A673 (cell line): ENCODE measurements around the gene F3. TPM values are rescaled to one million over a fixed set of nuclear protein-coding genes. Genes with fewer than 3 reads are reported as not detected.

Experiments
- BruUV-seq: library from RNA; stranded (reverse); fragments of 400-500 nt; replicated peaks from 2 replicates; lab custom pipeline; 2021; lab: Mats Ljungman, UMichigan
- CTCF ChIA-PET: fragments of 300-600 bp; sonication (Branson Sonifier 250); formaldehyde crosslinking; loops from one replicate; lab custom pipeline; 2022; ENCODE audit warnings: antibody characterized with exemption; lab: Charles Lee
- POLR2A ChIA-PET: fragments of 300-600 bp; sonication (Branson Sonifier 250); formaldehyde crosslinking; loops from one replicate; lab custom pipeline; 2022; ENCODE audit warnings: antibody characterized with exemption; ENCODE audit not compliant: low non-redundant PET; lab: Charles Lee
- DNase-seq: peaks from one replicate; pipeline ENCODE4 v3.0.0-alpha.2; 2015; ENCODE audit warnings: low spot score
- H3K27ac ChIP-seq: fragments of 200-600 bp; sonication (generic); 2 replicates; pipeline ENCODE4 v1.5.1; 2016; ENCODE audit warnings: mixed run types, low read depth, mild to moderate bottlenecking, mixed read lengths, antibody characterized with exemption, low read length; ENCODE audit not compliant: poor library complexity, severe bottlenecking
- H3K27me3 ChIP-seq: fragments of 200-600 bp; sonication (generic); replicated peaks from 2 replicates; pipeline ENCODE4 v1.6.1; 2017; ENCODE audit warnings: mixed run types, low read depth, mild to moderate bottlenecking, mixed read lengths, antibody characterized with exemption, low read length; ENCODE audit not compliant: insufficient read depth, poor library complexity
- H3K36me3 ChIP-seq: fragments of 200-600 bp; sonication (generic); 2 replicates; pipeline ENCODE4 v1.6.1; 2016; ENCODE audit warnings: mixed run types, mild to moderate bottlenecking, mixed read lengths, antibody characterized with exemption, low read length; ENCODE audit not compliant: insufficient read depth, poor library complexity, severe bottlenecking
- H3K4me1 ChIP-seq: fragments of 200-600 bp; sonication (generic); 2 replicates; pipeline ENCODE4 v1.6.1; 2017; ENCODE audit warnings: mixed run types, mild to moderate bottlenecking, mixed read lengths, antibody characterized with exemption, low read length; ENCODE audit not compliant: insufficient read depth, poor library complexity, severe bottlenecking
- H3K4me3 ChIP-seq: fragments of 200-600 bp; sonication (generic); 2 replicates; pipeline ENCODE4 v1.5.1; 2016; ENCODE audit warnings: low read depth, mixed run types, mild to moderate bottlenecking, mixed read lengths, low read length; ENCODE audit not compliant: poor library complexity, severe bottlenecking
- H3K9me3 ChIP-seq: fragments of 200-600 bp; sonication (generic); 2 replicates; pipeline ENCODE4 v1.6.1; 2016; ENCODE audit warnings: mixed run types, low read depth, mild to moderate bottlenecking, mixed read lengths, antibody characterized with exemption, low read length; ENCODE audit not compliant: poor library complexity, severe bottlenecking
- EZH2 ChIP-seq: fragments of 200-600 bp; sonication (generic); IDR thresholded peaks from 2 replicates; pipeline ENCODE4 v1.6.1; 2017; ENCODE audit warnings: borderline replicate concordance, low read depth, mild to moderate bottlenecking, mixed read lengths, antibody characterized with exemption, low read length; ENCODE audit not compliant: poor library complexity, severe bottlenecking
- intact Hi-C: fragments of 100-400 bp; cut with micrococcal nuclease; formaldehyde crosslinking; loops from one replicate; pipeline ENCODE4 v1.10.0; 2022; ENCODE audit not compliant: unreplicated experiment
- total RNA-seq: library from RNA; stranded (reverse); gene quantifications from 2 replicates; pipeline ENCODE4 v1.2.3, GENCODE V29; 2021
- TF ChIP-seq, protein P1 (sequence below): fragments of 300-800, 200-600 bp; sonication (generic); conservative IDR thresholded peaks from 2 replicates; pipeline ENCODE4 v1.5.1; 2017; ENCODE audit warnings: low read depth, mild to moderate bottlenecking, antibody characterized with exemption, low read length, moderate library complexity, mixed read lengths

The F3 gene
- total RNA-seq, 1 experiment from 2014 or later: 5.6 TPM

DNA sequence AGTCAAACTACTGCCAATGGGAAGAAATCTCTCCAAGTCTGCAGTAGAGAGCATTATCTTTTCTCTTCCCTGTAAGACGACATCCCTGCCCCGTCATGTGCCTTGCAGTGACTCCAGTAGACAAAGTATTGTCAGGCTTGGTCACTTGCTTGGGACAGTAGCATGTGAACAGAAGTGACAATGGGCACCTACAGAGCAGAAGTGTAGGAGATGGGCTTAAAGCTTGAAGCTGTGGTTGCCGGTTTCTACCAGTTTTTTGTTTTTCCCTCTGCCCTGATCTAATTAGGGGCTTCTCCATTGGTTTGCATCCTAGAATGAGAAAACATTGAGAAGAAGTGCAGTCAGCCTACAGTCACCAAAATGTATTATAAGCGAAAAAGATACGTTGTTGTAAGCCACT, 12.7 kb downstream of the F3 start:
- ChIA-PET POLR2A (no interaction called here), CTCF (interaction anchor here (0.8 kb wide), 1 partner anchor 13 kb away, joined by 4 read pairs; the partner anchor contains the start of gene F3)
- Histone ChIP-seq H3K9me3 (no peaks in the 10 kb centered on the region), H3K4me1 (no peaks in the 10 kb centered on the region), H3K36me3 (no peaks in the 10 kb centered on the region), H3K4me3 (no peak overlapping the region), H3K27ac (no peak overlapping the region), H3K27me3 (no peaks in the 10 kb centered on the region)
- no peak for TF ChIP-seq EZH2
- TF ChIP-seq, protein P1, sequence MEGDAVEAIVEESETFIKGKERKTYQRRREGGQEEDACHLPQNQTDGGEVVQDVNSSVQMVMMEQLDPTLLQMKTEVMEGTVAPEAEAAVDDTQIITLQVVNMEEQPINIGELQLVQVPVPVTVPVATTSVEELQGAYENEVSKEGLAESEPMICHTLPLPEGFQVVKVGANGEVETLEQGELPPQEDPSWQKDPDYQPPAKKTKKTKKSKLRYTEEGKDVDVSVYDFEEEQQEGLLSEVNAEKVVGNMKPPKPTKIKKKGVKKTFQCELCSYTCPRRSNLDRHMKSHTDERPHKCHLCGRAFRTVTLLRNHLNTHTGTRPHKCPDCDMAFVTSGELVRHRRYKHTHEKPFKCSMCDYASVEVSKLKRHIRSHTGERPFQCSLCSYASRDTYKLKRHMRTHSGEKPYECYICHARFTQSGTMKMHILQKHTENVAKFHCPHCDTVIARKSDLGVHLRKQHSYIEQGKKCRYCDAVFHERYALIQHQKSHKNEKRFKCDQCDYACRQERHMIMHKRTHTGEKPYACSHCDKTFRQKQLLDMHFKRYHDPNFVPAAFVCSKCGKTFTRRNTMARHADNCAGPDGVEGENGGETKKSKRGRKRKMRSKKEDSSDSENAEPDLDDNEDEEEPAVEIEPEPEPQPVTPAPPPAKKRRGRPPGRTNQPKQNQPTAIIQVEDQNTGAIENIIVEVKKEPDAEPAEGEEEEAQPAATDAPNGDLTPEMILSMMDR: no peak
- no peak for DNase-seq
- intact Hi-C loops: no loop called here
- BruUV-seq: no TSS peak

DNA sequence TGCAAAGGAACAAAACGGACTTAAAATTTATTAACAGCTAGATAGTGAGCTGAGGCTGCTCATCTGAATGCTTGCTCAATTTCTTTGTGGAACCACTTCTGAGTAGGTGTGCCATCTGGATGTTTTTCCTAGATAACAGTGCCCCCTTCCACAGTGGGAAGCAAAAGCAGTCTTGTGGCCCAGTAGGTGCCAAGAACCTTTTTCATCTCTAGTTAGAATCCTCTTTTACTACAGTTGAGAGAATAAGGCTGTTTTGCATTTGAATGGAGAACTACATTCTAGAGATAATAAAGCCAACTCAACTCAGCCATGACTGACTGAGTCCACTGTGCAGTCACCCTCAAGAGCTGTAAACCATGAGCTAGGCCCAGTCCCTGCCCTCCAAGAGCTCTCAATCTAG, 13.3 kb downstream of the F3 start:
- ChIA-PET POLR2A (no interaction called here), CTCF (interaction anchor here (0.8 kb wide), 1 partner anchor 14 kb away, joined by 4 read pairs; the partner anchor contains the start of gene F3)
- peak; percentile 37 for DNase-seq
- Histone ChIP-seq H3K27ac (no peak overlapping the region), H3K4me1 (no peaks in the 10 kb centered on the region), H3K27me3 (no peaks in the 10 kb centered on the region), H3K36me3 (no peaks in the 10 kb centered on the region), H3K9me3 (no peaks in the 10 kb centered on the region), H3K4me3 (no peak overlapping the region)
- TF ChIP-seq EZH2: no peak
- TF ChIP-seq, protein P1: 0 out of 2 replicates have a peak, but pooled peaks have one; percentile 26
- no TSS peak for BruUV-seq
- intact Hi-C loops: no loop called here

DNA sequence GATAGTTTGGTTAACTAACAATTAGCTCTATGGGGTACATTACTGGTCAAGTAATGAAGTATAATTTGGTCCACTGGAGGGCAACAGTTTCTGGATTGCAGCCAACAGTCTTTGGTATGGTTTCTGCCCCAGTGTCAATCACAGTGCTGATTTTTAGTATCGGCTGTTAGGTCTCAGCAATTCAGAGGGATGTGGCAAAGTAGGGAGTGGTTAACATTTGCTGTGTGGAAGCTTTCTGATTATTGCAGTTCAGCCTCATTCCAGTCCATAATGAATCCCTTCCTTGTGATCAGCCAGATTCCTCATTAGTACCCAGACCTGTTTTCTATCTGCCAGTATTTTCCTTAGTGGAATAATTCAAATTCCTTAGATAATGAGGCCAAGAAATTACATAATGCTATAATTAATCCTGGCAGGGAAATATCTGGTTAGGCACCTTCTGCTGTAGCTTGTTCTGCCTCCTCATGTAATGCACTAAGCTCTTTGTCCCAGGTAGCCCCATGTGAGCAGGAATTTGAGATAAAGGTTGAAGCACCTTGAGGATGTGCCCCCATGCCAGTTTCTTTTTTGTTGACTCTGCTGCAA, 14.0 kb downstream of the F3 start:
- Histone ChIP-seq H3K36me3 (no peaks in the 10 kb centered on the region), H3K27ac (no peak overlapping the region), H3K4me1 (no peaks in the 10 kb centered on the region), H3K4me3 (no peak overlapping the region), H3K27me3 (no peaks in the 10 kb centered on the region), H3K9me3 (no peaks in the 10 kb centered on the region)
- BruUV-seq: no TSS peak
- ChIA-PET POLR2A (no interaction called here), CTCF (interaction anchor here (0.6 kb wide), 1 partner anchor 10 kb away, joined by 3 read pairs; no protein-coding TSS in a partner anchor)
- DNase-seq: peak; percentile 10
- TF ChIP-seq, protein P1: no peak
- no peak for TF ChIP-seq EZH2
- intact Hi-C loops: no loop called here
